Mesangial cell (primary cell): ENCODE results near the gene GSTK1. TPM values are rescaled to one million over a fixed set of nuclear protein-coding genes. Genes with fewer than 3 reads are reported as not detected.

ENCODE experiments used
- total RNA-seq: library from RNA; depleted of rRNA; stranded (reverse); fragments of >200 nt; gene quantifications from 2 replicates; pipeline ENCODE4 v1.2.3, GENCODE V29; 2015

GSTK1 gene
- total RNA-seq = 125 and 234 TPM in 2 replicates

DNA sequence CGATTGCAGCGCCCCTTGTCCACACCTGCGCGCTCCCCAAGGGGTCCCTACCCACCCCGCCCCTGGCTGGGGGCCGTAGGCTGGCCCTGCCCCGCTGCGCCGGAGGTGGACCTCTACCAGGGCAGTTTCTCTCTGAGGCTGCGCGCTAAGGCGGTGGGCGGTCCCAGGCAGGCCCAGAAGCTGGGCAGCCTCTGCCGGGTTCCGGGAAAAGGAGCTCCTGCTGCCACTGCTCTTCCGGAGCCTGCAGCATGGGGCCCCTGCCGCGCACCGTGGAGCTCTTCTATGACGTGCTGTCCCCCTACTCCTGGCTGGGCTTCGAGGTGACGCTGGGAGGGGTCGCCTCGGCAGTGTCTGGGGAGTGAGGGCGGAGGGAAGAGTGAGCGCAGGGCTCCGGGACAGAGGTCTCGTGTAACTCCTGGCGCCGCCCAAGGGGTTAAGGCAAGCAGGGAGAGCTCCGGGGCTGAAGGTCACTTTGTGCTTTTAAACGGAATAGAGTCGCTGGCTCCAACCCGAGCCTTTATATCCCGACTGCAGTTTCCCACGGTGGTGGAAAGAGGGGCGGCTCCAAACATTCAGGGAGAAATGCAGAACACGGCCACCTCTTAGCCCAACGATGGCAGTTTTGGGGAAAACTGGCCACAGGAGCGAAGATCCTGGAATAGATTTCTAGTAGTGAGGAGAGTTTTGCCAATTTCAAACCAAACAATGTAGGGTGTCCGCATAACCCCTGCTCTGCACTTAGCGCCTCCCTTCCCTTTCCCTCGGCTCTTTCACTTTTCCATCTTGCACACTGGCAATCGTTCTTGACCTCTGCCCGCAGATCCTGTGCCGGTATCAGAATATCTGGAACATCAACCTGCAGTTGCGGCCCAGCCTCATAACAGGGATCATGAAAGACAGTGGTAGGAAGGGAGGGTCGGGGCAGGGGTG lies at the start of gene GSTK1:
Gene GSTK1, plus strand, starts transcription at position 176 of the 930 bp plus-strand sequence. Its CDS starts 73 bp downstream, at position 249.

DNA sequence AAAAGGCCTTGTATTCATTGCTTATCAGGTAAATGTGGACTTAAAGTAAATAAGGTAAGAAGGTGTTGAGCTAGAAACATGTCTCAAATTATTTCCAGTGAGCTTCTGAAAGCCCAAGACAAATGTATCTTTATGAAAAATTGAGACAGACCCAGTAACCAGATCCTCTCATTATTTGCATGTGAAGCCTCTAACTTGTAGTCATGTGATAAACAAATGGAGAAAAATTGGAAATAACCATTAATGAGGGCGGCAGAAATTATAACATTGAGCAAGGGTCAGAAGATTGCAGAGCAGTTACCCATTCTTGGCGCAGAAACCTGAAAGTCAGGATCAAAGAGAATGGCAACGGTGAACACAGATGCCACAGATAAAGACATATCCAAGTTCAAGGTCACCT lies 41.5 kb upstream of the GSTK1 start, which contains the start of gene TAS2R40:
Gene TAS2R40, plus strand, starts transcription at position 301 of the 400 bp plus-strand sequence. Its CDS starts 42 bp downstream, at position 343.

DNA sequence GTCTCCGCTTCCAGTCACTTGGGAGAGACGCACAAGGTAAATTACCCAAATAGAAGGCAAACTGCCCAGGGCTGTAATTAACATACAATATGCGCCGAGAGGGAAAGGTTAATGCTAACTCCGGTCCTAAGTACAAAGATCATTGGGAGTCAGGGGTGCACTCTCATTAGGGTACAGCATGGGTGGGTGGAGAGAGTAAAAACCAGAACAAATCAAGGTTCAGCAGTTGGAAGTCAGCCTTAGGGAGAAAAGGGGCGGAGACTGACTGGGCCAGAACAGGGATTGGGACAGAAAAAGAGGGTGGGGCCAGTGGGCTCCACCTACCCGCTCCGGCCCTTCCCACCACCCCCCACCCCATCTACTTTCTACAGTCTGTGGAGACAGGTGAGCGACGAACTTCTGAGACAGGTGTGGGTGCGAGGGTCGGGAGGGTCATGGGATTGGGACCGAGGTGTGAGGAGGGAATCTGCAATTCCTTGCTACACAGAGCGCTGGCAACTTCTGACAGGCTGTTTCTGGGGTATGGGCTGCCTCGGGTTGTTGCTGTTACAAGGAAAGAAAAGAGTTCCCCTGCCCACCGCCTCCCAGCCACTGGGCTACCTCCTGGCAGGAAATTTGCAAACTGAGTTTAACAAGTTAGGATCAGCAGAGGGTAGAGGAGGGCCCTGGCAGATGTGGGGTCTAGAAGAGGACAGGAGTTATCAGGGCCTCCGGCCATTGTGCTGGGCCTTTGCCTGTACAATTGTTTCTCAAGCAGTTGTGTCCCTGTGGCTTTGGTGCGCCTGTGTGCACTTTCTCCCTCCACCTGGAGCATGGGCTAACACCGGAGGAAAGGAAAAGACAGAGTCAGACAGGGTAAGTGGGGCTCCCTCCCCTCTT lies 21.6 kb downstream of the GSTK1 start, which contains the start of gene TMEM139:
Gene TMEM139, plus strand, starts transcription at position 368 of the 879 bp plus-strand sequence. CDS start 1,000 bp downstream, outside the sequence.

DNA sequence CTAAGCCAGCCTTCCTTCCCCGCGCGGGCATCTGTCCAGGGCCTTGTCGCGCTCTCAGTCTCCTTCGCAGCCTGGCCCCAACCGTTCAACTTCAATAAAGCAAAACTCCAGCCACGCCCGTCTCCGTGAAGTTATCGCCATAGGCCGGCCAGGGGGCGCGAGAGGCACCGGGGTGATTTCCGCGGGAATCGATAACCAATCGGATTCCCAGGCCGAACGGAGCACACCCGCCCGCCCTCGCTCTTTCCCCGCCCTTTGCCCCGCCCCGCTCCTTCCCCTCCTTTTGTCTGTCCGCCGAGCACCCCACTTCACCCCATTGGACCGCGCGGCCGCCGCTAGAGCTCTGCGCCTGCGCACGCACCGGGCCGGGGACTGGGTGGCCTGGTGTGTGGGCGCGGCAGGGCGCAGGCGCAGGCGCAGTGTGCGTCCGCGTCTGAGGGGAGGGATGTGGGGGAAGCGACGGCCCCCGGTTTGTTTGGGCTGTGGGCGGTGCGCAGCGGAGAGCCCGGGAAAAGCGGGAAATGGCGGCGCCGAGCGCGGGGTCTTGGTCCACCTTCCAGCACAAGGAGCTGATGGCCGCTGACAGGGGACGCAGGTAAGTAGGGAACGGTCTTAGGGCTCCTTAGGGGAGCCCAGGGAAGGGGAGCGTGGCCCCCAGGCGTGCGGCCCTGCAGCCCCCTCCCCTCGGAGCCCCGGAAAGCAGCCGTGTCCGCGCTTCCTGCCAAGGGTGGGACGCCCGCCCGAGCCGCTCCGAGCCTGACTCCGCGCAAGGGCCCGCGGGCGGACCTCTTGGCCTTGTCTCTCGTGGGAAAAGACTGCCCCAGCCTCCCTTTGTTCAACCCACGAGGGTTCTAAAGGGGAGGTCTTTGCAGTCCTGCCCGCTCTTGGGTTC lies 24.9 kb downstream of the GSTK1 start, which contains the start of gene CASP2:
Gene CASP2, plus strand, starts transcription at position 417 of the 892 bp plus-strand sequence. Its CDS starts 105 bp downstream, at position 522.

DNA sequence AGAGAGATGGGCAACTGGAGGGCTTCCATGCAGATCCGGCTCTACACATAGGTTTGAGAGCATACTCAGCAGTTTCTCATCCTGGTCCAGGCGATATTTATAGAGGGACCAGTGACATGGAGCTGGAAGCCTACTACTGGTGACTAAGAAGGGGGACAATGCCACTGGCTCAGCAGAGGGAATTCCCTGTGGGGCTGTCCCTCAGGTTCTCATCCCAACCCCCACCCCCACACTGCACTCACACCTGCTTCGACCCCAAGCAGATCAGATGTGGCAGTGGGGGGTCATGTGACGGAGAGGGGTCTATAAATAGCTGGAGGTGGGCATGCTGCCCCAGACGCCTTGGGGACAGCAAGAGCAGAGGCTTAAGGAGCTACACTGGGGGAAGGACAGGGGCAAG lies 52.5 kb downstream of the GSTK1 start, which contains the start of gene CLCN1:
Gene CLCN1, plus strand, starts transcription at position 336 of the 400 bp plus-strand sequence. CDS start 102 bp downstream, outside the sequence.

Other genes with a start within 250 kb of the GSTK1 start
- not detected in 2 replicates for gene OR9A2, start 236.3 kb upstream of the GSTK1 start, total RNA-seq
- gene OR6V1, start 211.1 kb upstream of the GSTK1 start, total RNA-seq = not detected in 2 replicates
- gene PIP, start 131.4 kb upstream of the GSTK1 start, total RNA-seq = not detected in 2 replicates
- not detected in 2 replicates for gene TAS2R39, start 80.0 kb upstream of the GSTK1 start, total RNA-seq
- gene TAS2R40, start 41.4 kb upstream of the GSTK1 start, total RNA-seq = not detected in 2 replicates
- gene TMEM139, start 21.5 kb downstream of the GSTK1 start, total RNA-seq = 5.5 and 30.2 TPM in 2 replicates
- gene CASP2, start 24.9 kb downstream of the GSTK1 start, total RNA-seq = 16.2 and 17.8 TPM in 2 replicates
- not detected in 2 replicates for gene CLCN1, start 52.7 kb downstream of the GSTK1 start, total RNA-seq
- gene FAM131B, start 99.3 kb downstream of the GSTK1 start, total RNA-seq = 0.33 and 2.2 TPM in 2 replicates
- 284 and 314 TPM in 2 replicates for gene ZYX, start 117.9 kb downstream of the GSTK1 start, total RNA-seq
- gene EPHA1, start 145.4 kb downstream of the GSTK1 start, total RNA-seq = 0.33 and 1.6 TPM in 2 replicates
- gene TAS2R60, start 180.0 kb downstream of the GSTK1 start, total RNA-seq = not detected in 2 replicates
- not detected in 2 replicates for gene TAS2R41, start 214.4 kb downstream of the GSTK1 start, total RNA-seq